IMR-90 (cell line): Measurements from ENCODE around the gene CDC42BPA. TPM values are rescaled to one million over a fixed set of nuclear protein-coding genes. Genes with fewer than 3 reads are reported as not detected.

ENCODE experiments used
- ATAC-seq: fragments of 200-7000 bp; cut with Tn5 transposase; 2 replicates; pipeline ENCODE4 v1.9.1; 2020; ENCODE audit warnings: low read depth, mild to moderate bottlenecking, moderate library complexity
- BruUV-seq: library from RNA; stranded (reverse); fragments of 400-500 nt; replicated peaks from 2 replicates; lab custom pipeline; 2021; lab: Mats Ljungman, UMichigan
- CTCF ChIA-PET: fragments of 300-600 bp; formaldehyde crosslinking; extraction: SDS; loops from one replicate; lab custom pipeline; 2021; ENCODE audit warnings: antibody characterized with exemption; lab: Yijun Ruan, JAX
- POLR2A ChIA-PET: fragments of 300-600 bp; sonication (Branson Sonifier 250); formaldehyde crosslinking; loops from one replicate; lab custom pipeline; 2022; ENCODE audit warnings: antibody characterized with exemption; ENCODE audit not compliant: unreplicated experiment; lab: Charles Lee
- DNase-seq: peaks from one replicate; pipeline ENCODE4 v3.0.0; 2013
- H2AFZ ChIP-seq: replicated peaks from 2 replicates; pipeline ENCODE3; 2013; ENCODE audit warnings: low read length, mild to moderate bottlenecking; ENCODE audit not compliant: poor library complexity
- H2AK5ac ChIP-seq: 2 replicates; pipeline ENCODE4 v1.6.1; 2013; ENCODE audit warnings: low read depth, low read length, inconsistent platforms
- H2AK9ac ChIP-seq: replicated peaks from 2 replicates; pipeline ENCODE3; 2013; ENCODE audit warnings: mild to moderate bottlenecking, low read depth, low read length, moderate library complexity; ENCODE audit not compliant: poor library complexity
- H2BK120ac ChIP-seq: 2 replicates; pipeline ENCODE4 v1.6.1; 2013; ENCODE audit warnings: low read depth, low read length, inconsistent platforms
- H2BK15ac ChIP-seq: 3 replicates; pipeline ENCODE4 v1.6.1; 2013; ENCODE audit warnings: low read depth, low read length, inconsistent platforms
- H2BK20ac ChIP-seq: 2 replicates; pipeline ENCODE4 v1.6.1; 2013; ENCODE audit warnings: low read depth, mild to moderate bottlenecking, inconsistent platforms, low read length, moderate library complexity
- H2BK5ac ChIP-seq: 2 replicates; pipeline ENCODE4 v1.6.1; 2013; ENCODE audit warnings: mild to moderate bottlenecking, low read depth, low read length, inconsistent platforms; ENCODE audit not compliant: poor library complexity, severe bottlenecking
- H3K14ac ChIP-seq: replicated peaks from 2 replicates; pipeline ENCODE4 v1.6.1; 2013; ENCODE audit warnings: low read depth, low read length, inconsistent platforms
- H3K18ac ChIP-seq: 2 replicates; pipeline ENCODE4 v1.6.1; 2013; ENCODE audit warnings: low read depth, low read length, control low read depth
- H3K23ac ChIP-seq: 2 replicates; pipeline ENCODE4 v1.6.1; 2013; ENCODE audit warnings: low read depth, low read length, inconsistent platforms
- H3K27ac ChIP-seq: 2 replicates; pipeline ENCODE4 v1.5.1; 2013; ENCODE audit warnings: mild to moderate bottlenecking, control low read depth, low read length; ENCODE audit not compliant: insufficient read depth
- H3K27me3 ChIP-seq: 2 replicates; pipeline ENCODE4 v1.6.1; 2013; ENCODE audit warnings: low read length; ENCODE audit not compliant: control insufficient read depth, insufficient read depth
- H3K36me3 ChIP-seq: 2 replicates; pipeline ENCODE4 v1.6.1; 2013; ENCODE audit warnings: low read length, mixed read lengths; ENCODE audit not compliant: control insufficient read depth, insufficient read depth
- H3K4ac ChIP-seq: 2 replicates; pipeline ENCODE4 v1.6.1; 2013; ENCODE audit warnings: low read depth, low read length, inconsistent platforms
- H3K4me1 ChIP-seq: 2 replicates; pipeline ENCODE4 v1.6.1; 2013; ENCODE audit warnings: low read length, mixed read lengths; ENCODE audit not compliant: control insufficient read depth, insufficient read depth
- H3K4me2 ChIP-seq: 2 replicates; pipeline ENCODE4 v1.6.1; 2013; ENCODE audit warnings: low read depth, mild to moderate bottlenecking, control low read depth, low read length, moderate library complexity
- H3K4me3 ChIP-seq: 2 replicates; pipeline ENCODE4 v1.5.1; 2013; ENCODE audit warnings: low read depth, mild to moderate bottlenecking, control low read depth, low read length, moderate library complexity; ENCODE audit not compliant: insufficient read depth
- H3K56ac ChIP-seq: 2 replicates; pipeline ENCODE4 v1.6.1; 2013; ENCODE audit warnings: low read length, inconsistent platforms; ENCODE audit not compliant: insufficient read depth; ENCODE audit errors: extremely low read depth
- H3K79me1 ChIP-seq, 2 experiments: 2 replicates each; pipeline ENCODE4 v1.6.1; 2013; ENCODE audit warnings: low read length in 2 of 2, inconsistent platforms in 1 of 2, low read depth in 1 of 2
- H3K9ac ChIP-seq: 2 replicates; pipeline ENCODE4 v1.6.1; 2013; ENCODE audit warnings: low read depth, low read length, control low read depth
- H3K9me1 ChIP-seq: 2 replicates; pipeline ENCODE4 v1.6.1; 2013; ENCODE audit warnings: low read length, inconsistent platforms; ENCODE audit not compliant: insufficient read depth
- H3K9me3 ChIP-seq: 2 replicates; pipeline ENCODE4 v1.6.1; 2013; ENCODE audit warnings: low read length; ENCODE audit not compliant: control insufficient read depth, insufficient read depth
- H4K20me1 ChIP-seq: 2 replicates; pipeline ENCODE4 v1.6.1; 2013; ENCODE audit warnings: low read length, inconsistent platforms; ENCODE audit not compliant: insufficient read depth
- H4K5ac ChIP-seq: 2 replicates; pipeline ENCODE4 v1.6.1; 2013; ENCODE audit warnings: mild to moderate bottlenecking, low read depth, low read length, control low read depth
- H4K8ac ChIP-seq, 2 experiments: 2 replicates each; pipeline ENCODE4 v1.6.1; 2013; ENCODE audit warnings: low read depth in 2 of 2, low read length in 2 of 2, control low read depth in 1 of 2, inconsistent platforms in 1 of 2
- H4K91ac ChIP-seq: 2 replicates; pipeline ENCODE4 v1.6.1; 2013; ENCODE audit warnings: low read depth, low read length, inconsistent platforms; ENCODE audit not compliant: insufficient read depth
- CEBPB ChIP-seq: IDR thresholded peaks from 2 replicates; pipeline ENCODE4 v1.6.1; 2012; ENCODE audit warnings: low read depth, low read length, improper control_type of control experiment
- FOS ChIP-seq: fragments of 150-350 bp; IDR thresholded peaks from 2 replicates; pipeline ENCODE4 v1.6.1; 2016; ENCODE audit warnings: low read depth, low read length
- MAFK ChIP-seq: IDR thresholded peaks from 2 replicates; pipeline ENCODE4 v1.6.1; 2012; ENCODE audit warnings: low read depth, low read length, improper control_type of control experiment
- MAZ ChIP-seq: IDR thresholded peaks from 2 replicates; pipeline ENCODE4 v1.6.1; 2012; ENCODE audit warnings: low read depth, mild to moderate bottlenecking, low read length, improper control_type of control experiment, moderate library complexity, borderline replicate concordance
- MXI1 ChIP-seq: IDR thresholded peaks from 2 replicates; pipeline ENCODE4 v1.6.1; 2012; ENCODE audit warnings: low read depth, mild to moderate bottlenecking, low read length, moderate library complexity, borderline replicate concordance
- NFE2L2 ChIP-seq: fragments of 150-350 bp; IDR thresholded peaks from 2 replicates; pipeline ENCODE4 v1.6.1; 2016; ENCODE audit warnings: low read depth, mild to moderate bottlenecking, low read length
- RCOR1 ChIP-seq: IDR thresholded peaks from 2 replicates; pipeline ENCODE4 v1.6.1; 2012; ENCODE audit warnings: mild to moderate bottlenecking, low read length, improper control_type of control experiment; ENCODE audit not compliant: insufficient replicate concordance
- RFX5 ChIP-seq: IDR thresholded peaks from 2 replicates; pipeline ENCODE4 v1.8.0; 2012; ENCODE audit warnings: low read depth, mild to moderate bottlenecking, low read length, moderate library complexity
- USF2 ChIP-seq: fragments of 150-350 bp; IDR thresholded peaks from 2 replicates; pipeline ENCODE4 v1.6.1; 2017; ENCODE audit warnings: mild to moderate bottlenecking, antibody characterized with exemption, low read length, low read depth
- WGBS, 2 experiments: methylation state at CpG; one replicate each; pipeline versions ENCODE4 v1.1.5 to v1.1.7; 2013; ENCODE audit warnings: missing lambda C conversion rate in 2 of 2; ENCODE audit not compliant: insufficient read length in 1 of 2; ENCODE audit errors: extremely low coverage in 2 of 2; 5-methylcytosine and 5-hydroxymethylcytosine counted together
- dilution Hi-C: fragments of 300-500 bp; cut with HindIII; formaldehyde crosslinking; loops from one replicate; pipeline ENCODE4 v1.14.3; 2018; ENCODE audit warnings: low sequenced_read_pairs; ENCODE audit not compliant: unreplicated experiment
- in situ Hi-C: fragments of 300-500 bp; cut with MboI; formaldehyde crosslinking; loops from 3 replicates; pipeline ENCODE4 v1.14.3; 2019; ENCODE audit warnings: low sequenced_read_pairs, inconsistent platforms, mixed read lengths
- intact Hi-C: fragments of 100-400 bp; cut with micrococcal nuclease; formaldehyde crosslinking; loops from 2 replicates; pipeline ENCODE4 v1.10.0; 2022
- polyA plus RNA-seq, 3 experiments: library from polyadenylated mRNA; depleted of rRNA; stranded (reverse); fragments of >200 nt; gene quantifications; 2 replicates each; pipeline ENCODE4 v1.2.3, GENCODE V29; 2012; ENCODE audit warnings: low replicate concordance in 1 of 3
- total RNA-seq: library from RNA; depleted of rRNA; stranded (reverse); fragments of >200 nt; gene quantifications from 2 replicates; pipeline ENCODE4 v1.2.3, GENCODE V29; 2012

Gene CDC42BPA
- total and polyA plus RNA-seq, 2 of the 4 experiments (the other 2 are of a cell fraction): 9.4 to 27.8 TPM

GRCh38 chr1:227071895-227072587 is 246.3 kb downstream of the CDC42BPA start:
- Histone ChIP-seq H2AFZ (no peak overlapping the region), H3K27ac (no peak overlapping the region), H3K14ac (no peak overlapping the region), H2AK5ac (no peak overlapping the region), H3K23ac (no peak overlapping the region), H4K5ac (no peak overlapping the region), H3K4me1 (0 out of 2 replicates have a peak, but pooled peaks cover 2% of the 10 kb centered on the region), H4K20me1 (no peaks in the 10 kb centered on the region), H3K56ac (no peak overlapping the region), H2BK120ac (no peak overlapping the region), H4K91ac (no peak overlapping the region), H3K9me3 (no peaks in the 10 kb centered on the region), H2AK9ac (no peak overlapping the region), H3K4me3 (no peak overlapping the region), H3K9ac (no peak overlapping the region), H2BK5ac (no peak overlapping the region), H2BK15ac (no peak overlapping the region), H4K8ac (no peak overlapping the region), H3K18ac (no peak overlapping the region), H3K79me1 (no peaks in the 10 kb centered on the region), H3K27me3 (no peaks in the 10 kb centered on the region), H3K4me2 (no peak overlapping the region), H3K4ac (no peak overlapping the region), H3K36me3 (peaks cover 2% of the 10 kb centered on the region; the same call in 1 of the 2 replicates), H3K9me1 (no peaks in the 10 kb centered on the region), H2BK20ac (no peak overlapping the region)
- dilution Hi-C loops: no loop called here
- ChIA-PET CTCF (no interaction called here), POLR2A (no interaction called here)
- TF ChIP-seq NFE2L2 (no peak), MAZ (no peak), RFX5 (no peak), FOS (no peak), MAFK (peak; percentile 53), MXI1 (no peak), USF2 (no peak), RCOR1 (no peak), CEBPB (no peak)
- ATAC-seq (no peak), DNase-seq (no peak)
- no TSS peak for BruUV-seq
- intact Hi-C loops: loop anchor here (5.0 kb wide), 1 partner anchor 40 kb away; no protein-coding TSS in a partner anchor
- WGBS, 2 experiments: no CpG with 5 or more reads among the region's 4 CpGs
- in situ Hi-C loops: no loop called here
